Hematopoietic multipotent progenitor cell treated with erythropoietin and hydrocortisone succinate and interleukin-3 and kit ligand, for 8 days (in vitro differentiated cells): ENCODE measurements around the gene TMX2.

Experiments used
- DNase-seq: peaks from one replicate; pipeline ENCODE4 v3.0.0-alpha.2; 2015

Gene TMX2

DNA sequence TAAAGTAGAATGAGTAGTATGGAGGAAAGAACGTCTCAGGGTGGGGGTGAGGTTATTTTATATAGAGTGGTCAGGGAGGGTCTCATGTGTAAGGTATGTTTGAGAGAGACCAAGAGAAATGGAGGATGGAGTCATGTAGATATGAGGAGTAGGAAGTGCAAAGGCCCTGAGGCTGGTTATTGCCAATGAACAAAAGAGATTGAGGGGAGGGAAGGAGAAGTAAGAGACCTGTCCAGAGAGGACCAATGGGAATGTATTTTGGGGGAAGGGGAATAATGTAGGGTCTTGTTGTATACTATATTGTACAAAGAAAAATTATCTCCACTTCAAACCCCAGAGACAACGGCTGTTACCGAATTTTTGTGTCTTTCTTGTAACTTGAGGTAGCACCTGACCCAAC lies 59.0 kb downstream of the TMX2 start:
- DNase-seq: no peak

- no peak for DNase-seq
Measured at GRCh38 chr11:57772562-57772961, 60.2 kb downstream of the TMX2 start.

- DNase-seq: no peak
Measured at GRCh38 chr11:57773026-57773598, 60.7 kb downstream of the TMX2 start.

DNA sequence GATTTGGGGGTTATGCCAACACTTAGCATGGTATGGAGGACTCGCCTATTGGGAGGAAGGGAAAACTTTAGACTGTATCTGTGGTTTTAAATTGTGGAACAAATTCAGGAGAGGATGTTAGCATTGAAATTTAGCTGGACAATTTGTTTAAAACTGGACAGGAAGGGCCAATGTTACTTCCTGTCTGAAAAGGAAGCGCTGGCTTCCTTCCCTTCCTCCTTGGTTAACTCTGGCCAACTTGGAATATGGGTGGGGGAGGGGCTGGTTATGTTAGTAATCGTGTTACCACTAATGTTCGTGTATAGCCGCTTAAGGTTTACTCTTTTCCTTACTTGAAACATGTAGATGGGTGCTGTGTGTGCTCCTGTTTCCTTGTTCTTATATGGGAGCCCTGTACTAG lies 63.1 kb downstream of the TMX2 start:
- no peak for DNase-seq

DNA sequence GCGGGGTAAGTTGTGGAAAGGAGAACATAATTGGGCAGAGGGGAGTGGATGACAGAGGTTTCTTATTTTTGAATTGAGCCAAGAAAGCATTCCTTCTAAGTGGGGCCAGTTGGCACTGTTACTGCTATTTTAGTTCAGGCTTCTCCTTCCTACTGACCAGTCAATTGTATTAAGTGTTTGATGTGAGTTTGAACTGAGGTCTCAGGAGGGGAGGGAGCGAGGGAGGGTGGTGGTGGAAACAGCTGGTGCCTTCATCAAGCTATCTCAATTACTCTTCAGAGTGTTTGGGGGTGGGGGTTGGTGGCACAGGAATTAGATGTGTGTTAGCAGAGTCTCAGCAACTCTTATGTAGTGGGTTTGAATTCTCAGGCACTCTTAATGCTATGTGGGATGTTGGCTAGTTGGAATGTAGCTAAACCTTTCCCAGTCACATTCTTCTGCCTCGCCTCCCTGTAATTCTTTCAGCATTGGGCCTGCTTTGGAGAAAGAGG lies 63.7 kb downstream of the TMX2 start:
- DNase-seq: no peak

- peak; percentile 73 for DNase-seq
Measured at GRCh38 chr11:57776577-57777210, 64.3 kb downstream of the TMX2 start.

- no peak for DNase-seq
Measured at GRCh38 chr11:57777969-57778317, 65.5 kb downstream of the TMX2 start.

GRCh38 chr11:57778318-57779037 lies 66.1 kb downstream of the TMX2 start:
- DNase-seq: no peak

GRCh38 chr11:57779276-57779675 lies 66.9 kb downstream of the TMX2 start:
- no peak for DNase-seq

- no peak for DNase-seq
Measured at GRCh38 chr11:57781529-57781943, 69.1 kb downstream of the TMX2 start.

- no peak for DNase-seq
Measured at GRCh38 chr11:57785072-57785471, 72.7 kb downstream of the TMX2 start.

DNA sequence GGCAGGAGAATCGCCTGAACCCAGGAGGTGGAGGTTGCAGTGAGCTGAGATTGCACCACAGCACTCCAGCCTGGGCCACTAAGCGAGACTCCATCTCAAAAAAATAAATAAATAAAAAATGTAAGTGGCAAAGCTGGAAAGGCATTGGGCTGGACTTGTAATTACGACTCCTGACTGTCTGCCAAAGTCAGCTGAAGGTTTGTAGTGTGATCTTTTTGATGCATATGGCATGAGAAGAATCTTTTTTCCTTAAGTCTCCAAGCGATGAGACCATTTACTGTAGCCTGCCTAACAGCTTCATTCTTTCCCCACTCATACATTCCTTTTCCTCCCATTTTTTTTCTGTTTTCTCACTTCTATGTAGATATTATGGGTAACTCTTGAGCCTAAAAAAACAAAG lies 74.0 kb downstream of the TMX2 start:
- no peak for DNase-seq

DNA sequence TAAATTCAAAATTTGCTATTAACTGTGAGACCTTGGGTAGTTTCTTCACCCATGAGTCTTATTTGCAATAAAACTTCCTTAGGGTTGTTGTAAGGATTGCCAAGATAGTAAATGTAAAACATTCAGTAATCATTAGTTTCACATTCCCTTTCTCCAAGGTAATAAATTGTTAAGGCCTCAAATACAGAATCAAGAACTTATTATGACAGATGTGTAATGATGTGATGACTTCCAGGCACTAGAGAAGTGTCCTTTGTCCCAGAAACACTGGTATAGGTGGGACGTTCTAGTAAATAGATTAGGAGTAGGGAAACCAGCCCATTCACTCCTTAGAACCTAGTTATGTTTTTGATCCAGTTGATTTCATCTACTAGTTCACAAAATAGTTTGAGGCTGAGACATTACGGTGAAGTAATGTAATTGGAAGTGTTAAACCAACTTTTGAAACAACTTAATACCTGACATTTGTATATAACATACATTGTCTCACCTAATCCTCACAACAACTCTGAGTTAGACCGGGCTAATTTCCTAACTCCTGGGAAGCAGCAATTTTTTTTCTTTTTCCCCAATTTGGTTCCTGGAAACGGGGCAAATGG lies 74.7 kb downstream of the TMX2 start:
- no peak for DNase-seq

DNA sequence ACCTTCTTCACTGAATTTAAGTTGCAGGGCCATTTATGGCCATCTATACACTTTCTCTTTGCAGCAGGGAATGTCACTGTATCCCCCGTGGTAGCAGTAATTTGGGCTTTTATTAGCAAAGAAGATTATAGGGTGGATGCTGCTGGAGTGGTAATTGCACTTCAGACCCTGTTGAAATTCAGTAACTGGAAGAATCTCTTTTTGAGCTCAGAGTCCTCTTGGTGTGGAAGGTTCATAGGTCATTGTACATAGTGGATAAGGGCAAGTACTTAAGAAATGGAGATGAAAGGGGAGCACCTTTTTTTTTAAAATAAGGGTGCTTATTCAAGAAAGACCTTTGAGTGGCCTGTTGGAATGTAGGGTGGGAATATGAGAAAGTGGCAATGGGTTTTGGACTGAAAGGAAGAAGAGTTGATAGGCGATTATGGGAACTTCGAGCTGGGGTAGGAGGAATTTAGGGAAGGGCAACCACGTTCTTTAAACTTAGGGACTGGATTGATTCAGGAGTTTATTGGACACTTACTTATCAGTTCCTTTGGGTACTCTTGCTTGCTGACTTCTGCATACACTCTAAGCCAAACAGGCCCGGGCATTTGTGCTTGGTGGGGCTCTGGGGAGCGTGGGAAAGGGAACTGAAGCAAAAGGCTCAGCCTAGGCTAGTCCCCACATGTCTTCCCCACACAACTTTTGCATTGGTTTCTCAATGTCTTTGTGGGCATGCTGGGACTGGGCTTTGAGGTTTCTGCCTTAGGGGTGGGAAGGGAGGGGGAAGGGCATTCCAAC lies 75.7 kb downstream of the TMX2 start:
- DNase-seq: no peak

GRCh38 chr11:57788703-57789088 lies 76.3 kb downstream of the TMX2 start:
- no peak for DNase-seq
